H1 (cell line): ENCODE measurements around the gene ALK. TPM values are rescaled to one million over a fixed set of nuclear protein-coding genes. Genes with fewer than 3 reads are reported as not detected.

Experiments
- CTCF ChIA-PET: fragments of 300-600 bp; sonication (Branson Sonifier 250); formaldehyde crosslinking; loops from one replicate; lab custom pipeline; 2021; ENCODE audit not compliant: partially characterized antibody; lab: Charles Lee
- POLR2A ChIA-PET: fragments of 300-600 bp; sonication (Branson Sonifier 250); formaldehyde crosslinking; loops from one replicate; lab custom pipeline; 2021; ENCODE audit warnings: inconsistent platforms; ENCODE audit not compliant: partially characterized antibody; lab: Charles Lee
- DNase-seq, 2 experiments: peaks; one replicate each; pipeline versions ENCODE4 v3.0.0 to v3.0.0-alpha.2; 2010 to 2022; ENCODE audit warnings: low spot score in 2 of 2, low read depth in 1 of 2, mixed read lengths in 1 of 2
- FAIRE-seq: peaks from 2 replicates; lab custom pipeline; 2011; peaks lifted over from hg19 to GRCh38; lab: Jason Lieb, UNC
- H2AFZ ChIP-seq: 2 replicates; pipeline ENCODE4 v1.8.1; 2012; ENCODE audit warnings: low read length, inconsistent platforms
- H2AK5ac ChIP-seq: 2 replicates; pipeline ENCODE4 v1.6.1; 2013; ENCODE audit warnings: low read depth, low read length
- H2BK120ac ChIP-seq: replicated peaks from 2 replicates; pipeline ENCODE3; 2013; ENCODE audit warnings: low read depth, low read length, inconsistent platforms
- H2BK12ac ChIP-seq: 2 replicates; pipeline ENCODE4 v1.6.1; 2013; ENCODE audit warnings: low read depth, low read length
- H2BK15ac ChIP-seq: 2 replicates; pipeline ENCODE4 v1.6.1; 2013; ENCODE audit warnings: low read length
- H2BK20ac ChIP-seq: 2 replicates; pipeline ENCODE4 v1.6.1; 2013; ENCODE audit warnings: low read length
- H2BK5ac ChIP-seq: 2 replicates; pipeline ENCODE4 v1.6.1; 2013; ENCODE audit warnings: low read depth, low read length
- H3K14ac ChIP-seq: 2 replicates; pipeline ENCODE4 v1.6.1; 2013; ENCODE audit warnings: inconsistent platforms; ENCODE audit not compliant: insufficient read length
- H3K18ac ChIP-seq: 2 replicates; pipeline ENCODE4 v1.6.1; 2013; ENCODE audit warnings: low read length; ENCODE audit errors: extremely low read depth
- H3K23ac ChIP-seq: 2 replicates; pipeline ENCODE4 v1.6.1; 2013; ENCODE audit warnings: inconsistent platforms; ENCODE audit not compliant: insufficient read length
- H3K23me2 ChIP-seq: 2 replicates; pipeline ENCODE4 v1.6.1; 2013; ENCODE audit warnings: low read depth, low read length
- H3K27ac ChIP-seq: 2 replicates; pipeline ENCODE4 v1.6.1; 2011; ENCODE audit warnings: low read depth, low read length, inconsistent platforms
- H3K27me3 ChIP-seq, 4 experiments: replicated peaks in 1 of 4; 1 replicate in 1 of 4; 2 replicates in 3 of 4; pipeline versions ENCODE4 v1.6.1 to v1.8.1; 2011 to 2013; ENCODE audit warnings: low read length in 3 of 4, mild to moderate bottlenecking in 3 of 4, inconsistent platforms in 2 of 4, mixed read lengths in 2 of 4, moderate library complexity in 1 of 4; ENCODE audit not compliant: control insufficient read depth in 3 of 4, insufficient read depth in 3 of 4; ENCODE audit errors: extremely low read depth in 1 of 4
- H3K36me3 ChIP-seq, 4 experiments: 2 replicates each; pipeline versions ENCODE4 v1.6.1 to v1.8.1; 2011 to 2013; ENCODE audit warnings: mild to moderate bottlenecking in 4 of 4, low read length in 3 of 4, moderate library complexity in 2 of 4, control low read depth in 1 of 4, inconsistent platforms in 1 of 4; ENCODE audit not compliant: insufficient read depth in 4 of 4, control insufficient read depth in 2 of 4
- H3K4ac ChIP-seq: replicated peaks from 2 replicates; pipeline ENCODE3; 2013; ENCODE audit warnings: low read length, low read depth, mixed read lengths, inconsistent platforms; ENCODE audit not compliant: insufficient read length
- H3K4me1 ChIP-seq, 4 experiments: replicated peaks in 1 of 4; 1 replicate in 1 of 4; 2 replicates in 3 of 4; pipeline versions ENCODE4 v1.6.1 to v1.8.1; 2011 to 2013; ENCODE audit warnings: low read length in 3 of 4, inconsistent platforms in 2 of 4, mixed read lengths in 1 of 4; ENCODE audit not compliant: insufficient read depth in 4 of 4, control insufficient read depth in 3 of 4
- H3K4me2 ChIP-seq, 2 experiments: 2 replicates each; pipeline versions ENCODE4 v1.6.1 to v1.8.1; 2011 to 2013; ENCODE audit warnings: low read depth in 2 of 2, low read length in 2 of 2, control low read depth in 1 of 2, inconsistent platforms in 1 of 2, mild to moderate bottlenecking in 1 of 2; ENCODE audit not compliant: insufficient read depth in 1 of 2
- H3K4me3 ChIP-seq, 4 experiments: fragments of 200-600, 300-600 bp in 1 of 4; sonication (generic), shearing (Covaris generic), sonication (Bioruptor Twin) in 1 of 4; 2 replicates each; pipeline versions ENCODE4 v1.5.1 to v1.8.1; 2011 to 2016; ENCODE audit warnings: low read length in 4 of 4, low read depth in 3 of 4, control low read depth in 2 of 4, inconsistent platforms in 2 of 4, mild to moderate bottlenecking in 2 of 4, mixed read lengths in 1 of 4, moderate library complexity in 1 of 4; ENCODE audit not compliant: insufficient read depth in 2 of 4; ENCODE audit errors: extremely low read depth in 1 of 4
- H3K56ac ChIP-seq: replicated peaks from 2 replicates; pipeline ENCODE3; 2013; ENCODE audit warnings: low read depth, mild to moderate bottlenecking, mixed read lengths, low read length, inconsistent platforms; ENCODE audit not compliant: insufficient read length
- H3K79me1 ChIP-seq: 2 replicates; pipeline ENCODE4 v1.6.1; 2013; ENCODE audit warnings: low read depth, low read length, control low read depth
- H3K79me2 ChIP-seq, 2 experiments: 2 replicates each; pipeline versions ENCODE4 v1.6.1 to v1.8.1; 2012 to 2013; ENCODE audit warnings: low read length in 2 of 2, mild to moderate bottlenecking in 2 of 2, inconsistent platforms in 1 of 2; ENCODE audit not compliant: insufficient read depth in 2 of 2, control insufficient read depth in 1 of 2
- H3K9ac ChIP-seq, 4 experiments: replicated peaks in 1 of 4; 1 replicate in 1 of 4; 2 replicates in 3 of 4; pipeline versions ENCODE4 v1.6.1 to v1.8.1; 2011 to 2013; ENCODE audit warnings: low read depth in 3 of 4, low read length in 3 of 4, control low read depth in 2 of 4, mild to moderate bottlenecking in 2 of 4, moderate library complexity in 2 of 4, inconsistent platforms in 1 of 4; ENCODE audit errors: extremely low read depth in 1 of 4
- H3K9me3 ChIP-seq, 2 experiments: 2 replicates each; pipeline versions ENCODE4 v1.6.1 to v1.8.1; 2012 to 2013; ENCODE audit warnings: mild to moderate bottlenecking in 2 of 2, moderate library complexity in 2 of 2, control low read depth in 1 of 2, inconsistent platforms in 1 of 2, low read depth in 1 of 2, low read length in 1 of 2, mixed read lengths in 1 of 2; ENCODE audit not compliant: insufficient read depth in 2 of 2
- H4K20me1 ChIP-seq, 2 experiments: replicated peaks in 1 of 2; 2 replicates each; pipeline versions ENCODE3 to v1.8.1; 2011 to 2013; ENCODE audit warnings: inconsistent platforms in 2 of 2, low read length in 2 of 2, mild to moderate bottlenecking in 1 of 2; ENCODE audit not compliant: insufficient read depth in 2 of 2, control insufficient read depth in 1 of 2
- H4K5ac ChIP-seq: 2 replicates; pipeline ENCODE4 v1.6.1; 2013; ENCODE audit warnings: low read length, low read depth, mixed read lengths, inconsistent platforms; ENCODE audit not compliant: insufficient read length
- H4K8ac ChIP-seq: 2 replicates; pipeline ENCODE4 v1.8.0; 2013; ENCODE audit warnings: mild to moderate bottlenecking, moderate library complexity, low read length, inconsistent platforms; ENCODE audit not compliant: insufficient read depth; ENCODE audit errors: extremely low read depth
- H4K91ac ChIP-seq: replicated peaks from 2 replicates; pipeline ENCODE3; 2013; ENCODE audit warnings: low read length, mixed read lengths, inconsistent platforms; ENCODE audit not compliant: insufficient read length
- EZH2 ChIP-seq: fragments of 200-600 bp; sonication (generic); IDR thresholded peaks from 2 replicates; pipeline ENCODE4 v1.7.1; 2012; ENCODE audit warnings: low read depth, mild to moderate bottlenecking, moderate library complexity, low read length, inconsistent platforms; ENCODE audit not compliant: severe bottlenecking
- KDM5A ChIP-seq: fragments of 200-600 bp; IDR thresholded peaks from 2 replicates; pipeline ENCODE4 v1.7.1; 2012; ENCODE audit warnings: mild to moderate bottlenecking, low read length, inconsistent platforms, mixed read lengths
- NANOG ChIP-seq: IDR thresholded peaks from 2 replicates; pipeline ENCODE4 v1.6.1; 2011; ENCODE audit warnings: low read length, low read depth, mild to moderate bottlenecking, inconsistent platforms; ENCODE audit not compliant: insufficient read depth, poor library complexity, severe bottlenecking
- PHF8 ChIP-seq: fragments of 200-600 bp; sonication (generic); conservative IDR thresholded peaks from 2 replicates; pipeline ENCODE4 v1.7.1; 2012; ENCODE audit warnings: low read depth, mild to moderate bottlenecking, inconsistent platforms, low read length, moderate library complexity
- RAD21 ChIP-seq, 2 experiments: IDR thresholded peaks in 1 of 2; conservative IDR thresholded peaks in 1 of 2; 2 replicates each; pipeline ENCODE4 v1.6.1; 2011; ENCODE audit warnings: low read depth in 2 of 2, low read length in 2 of 2, improper control_type of control experiment in 1 of 2, inconsistent platforms in 1 of 2, mild to moderate bottlenecking in 1 of 2, moderate library complexity in 1 of 2
- USF2 ChIP-seq: IDR thresholded peaks from 2 replicates; pipeline ENCODE4 v1.6.1; 2011; ENCODE audit warnings: low read length, improper control_type of control experiment
- polyA plus RNA-seq, 7 experiments: library from polyadenylated mRNA; depleted of rRNA in 3 of 7; stranded (reverse) in 5 of 7; unstranded in 2 of 7; fragments of >200 nt in 5 of 7; fragments of 200-250 nt in 2 of 7; gene quantifications; 1 replicate in 5 of 7; 2 replicates in 1 of 7; 4 replicates in 1 of 7; pipeline versions ENCODE4 v1.2.1 to v1.2.3, GENCODE V29; 2011 to 2013; ENCODE audit warnings: missing spikeins in 2 of 7, mixed read lengths in 2 of 7
- total RNA-seq: library from RNA; stranded (reverse); fragmentation: NEBNext Ultra II Directional; extraction: Animal tissue kit (Norgen Biotek cat#: 25700); gene quantifications from 2 replicates; pipeline ENCODE4 v1.2.1, GENCODE V29; 2021

The ALK gene
- total and polyA plus RNA-seq, 2 of the 8 experiments (the other 6 are each of a cell fraction or from before 2014, with no cell fraction given), result 0.02 to 0.09 TPM

DNA sequence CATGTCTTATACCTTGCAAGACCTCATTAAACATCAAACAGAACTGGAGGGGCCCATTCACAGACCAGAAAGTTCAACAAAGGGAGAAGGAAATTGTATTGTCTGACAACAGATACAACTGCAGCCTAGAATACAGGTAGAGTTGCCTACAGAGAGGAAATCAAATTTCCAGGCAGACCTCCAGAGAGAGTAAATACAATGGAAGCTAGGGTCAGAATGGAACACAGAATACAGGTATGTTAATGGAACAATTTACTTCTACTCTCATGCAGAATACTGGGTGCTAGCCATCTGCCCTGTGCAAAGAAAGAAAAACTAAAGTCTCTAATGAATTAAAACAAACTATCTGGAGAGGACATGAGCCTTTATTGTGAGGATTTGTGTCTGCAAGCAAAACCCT, 31.6 kb upstream of the ALK start:
- Histone ChIP-seq H3K27me3 (no peaks in the 10 kb centered on the region), H3K79me1 (no peaks in the 10 kb centered on the region), H4K8ac (no peak overlapping the region), H3K79me2 (no peaks in the 10 kb centered on the region), H3K18ac (no peak overlapping the region), H3K4me3 (no peak overlapping the region), H2BK12ac (no peak overlapping the region), H2BK15ac (no peak overlapping the region), H3K23me2 (no peaks in the 10 kb centered on the region), H3K23ac (no peak overlapping the region), H3K4me2 (no peak overlapping the region), H2AK5ac (no peak overlapping the region), H2BK20ac (no peak overlapping the region), H3K4ac (no peak overlapping the region), H3K27ac (no peak overlapping the region), H3K9me3 (no peaks in the 10 kb centered on the region), H4K20me1 (no peaks in the 10 kb centered on the region), H3K9ac (no peak overlapping the region), H2BK120ac (no peak overlapping the region), H3K4me1 (no peaks in the 10 kb centered on the region; a peak in 1 of 7 replicates), H3K36me3 (no peaks in the 10 kb centered on the region), H2AFZ (no peak overlapping the region), H3K14ac (no peak overlapping the region), H3K56ac (no peak overlapping the region), H2BK5ac (no peak overlapping the region; the same call in 1 of the 2 replicates), H4K5ac (no peak overlapping the region), H4K91ac (no peak overlapping the region)
- ChIA-PET CTCF (interaction anchor here (0.5 to 1.9 kb wide), 4 partner anchors 11 to 987 kb away, joined by 3 to 6 read pairs (median 4); no protein-coding TSS in a partner anchor), POLR2A (no interaction called here)
- no peak for TF ChIP-seq NANOG
- no peak for TF ChIP-seq KDM5A
- no peak for TF ChIP-seq RAD21 (IDR thresholded peaks at IDR 0.05 in 1 of 2, conservative IDR thresholded peaks at IDR 0.05 in 1 of 2; ENCODE audit: low read depth in 2 of 2, low read length in 2 of 2)
- no peak for TF ChIP-seq USF2
- no peak for TF ChIP-seq PHF8
- TF ChIP-seq EZH2, result no peak
- no peak for FAIRE-seq
- no peak for DNase-seq
